ENCODE data around the gene NELFCD.
A peak's percentile ranks its signal among the peaks of the same experiment; 100 is the strongest.
"Not testable (repeated sequence)": the region's sequence is repeated elsewhere in the genome, so short reads cannot be mapped to it uniquely, and the experiment has no call there.

Gene NELFCD

DNA sequence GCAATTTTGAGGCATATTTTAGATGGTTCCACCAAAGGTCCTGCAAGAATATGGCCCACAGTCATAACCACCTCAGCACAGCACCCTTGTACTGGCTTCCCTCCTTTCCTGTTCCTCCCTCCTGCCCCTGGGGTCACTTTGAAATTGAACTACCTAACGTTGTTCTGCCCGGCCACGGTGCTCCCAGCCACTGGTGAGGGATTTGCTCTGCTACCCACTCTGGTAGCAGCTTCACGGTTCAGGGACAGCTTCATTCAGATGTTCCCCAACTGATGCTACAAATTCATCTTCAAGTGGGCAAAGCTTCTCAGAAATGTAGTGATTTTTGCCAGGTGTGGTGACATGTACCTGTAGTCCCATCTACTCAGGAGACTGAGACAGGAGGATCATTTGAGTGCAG is 7.9 kb upstream of the NELFCD start:
- FAIRE-seq = peak; percentile 17
- DNase-seq (ENCODE audit: low spot score) = no peak

DNA sequence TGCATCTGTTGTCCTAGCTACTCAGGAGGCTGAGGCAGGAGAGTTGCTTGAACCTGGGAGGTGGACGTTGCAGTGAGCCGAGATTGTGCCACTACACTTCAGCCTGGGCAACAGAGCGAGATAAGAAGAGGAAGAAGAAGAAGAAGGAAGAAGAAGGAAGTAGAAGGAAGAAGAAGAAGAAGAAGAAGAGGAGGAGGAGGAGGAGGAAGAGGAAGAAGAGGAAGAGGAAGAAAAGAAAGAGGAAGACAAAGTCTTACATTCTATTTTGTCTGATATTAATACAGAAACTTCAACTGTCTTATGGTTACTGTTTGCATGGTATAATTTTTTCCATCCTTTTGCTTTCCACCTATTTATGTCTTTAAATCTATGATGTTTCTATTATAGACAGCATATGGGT is 7.2 kb upstream of the NELFCD start:
- FAIRE-seq = no peak
- DNase-seq (ENCODE audit: low spot score) = no peak

- no peak for FAIRE-seq
- no peak for DNase-seq (ENCODE audit: low spot score)
Observed at GRCh38 chr20:58975353-58975752, 5.7 kb upstream of the NELFCD start.

DNA sequence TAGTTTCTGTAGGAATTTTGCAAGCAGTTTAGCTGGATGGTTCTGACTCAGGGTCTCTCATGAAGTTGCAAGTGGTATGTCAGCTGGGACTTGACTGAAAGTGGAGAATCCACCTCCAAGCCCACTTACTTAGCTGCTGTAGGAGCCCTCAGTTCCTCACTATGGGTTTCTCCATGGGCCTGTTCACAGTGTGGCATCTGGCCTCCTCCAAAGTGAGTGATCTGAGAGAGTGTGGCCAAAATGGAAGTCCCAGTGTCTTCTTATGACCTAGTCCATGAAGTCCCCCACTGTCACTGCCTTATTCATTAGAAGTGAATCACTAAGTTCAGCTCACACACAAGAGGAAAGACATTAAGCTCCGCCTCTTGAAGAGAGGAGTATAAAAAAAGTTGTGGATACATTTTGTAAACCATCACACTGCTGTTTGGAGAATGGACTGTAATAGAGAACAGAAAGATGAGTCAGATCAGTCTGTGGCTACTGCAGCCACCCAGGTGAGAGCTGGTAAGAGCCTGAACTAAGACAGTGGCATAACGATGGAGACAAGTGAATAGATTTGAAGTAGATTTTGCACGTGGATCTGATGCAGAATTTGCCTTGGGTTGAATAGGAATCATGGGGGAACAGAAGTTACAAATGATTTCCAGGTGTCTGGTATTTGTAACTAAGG is 4.9 kb upstream of the NELFCD start:
- no peak for FAIRE-seq

DNA sequence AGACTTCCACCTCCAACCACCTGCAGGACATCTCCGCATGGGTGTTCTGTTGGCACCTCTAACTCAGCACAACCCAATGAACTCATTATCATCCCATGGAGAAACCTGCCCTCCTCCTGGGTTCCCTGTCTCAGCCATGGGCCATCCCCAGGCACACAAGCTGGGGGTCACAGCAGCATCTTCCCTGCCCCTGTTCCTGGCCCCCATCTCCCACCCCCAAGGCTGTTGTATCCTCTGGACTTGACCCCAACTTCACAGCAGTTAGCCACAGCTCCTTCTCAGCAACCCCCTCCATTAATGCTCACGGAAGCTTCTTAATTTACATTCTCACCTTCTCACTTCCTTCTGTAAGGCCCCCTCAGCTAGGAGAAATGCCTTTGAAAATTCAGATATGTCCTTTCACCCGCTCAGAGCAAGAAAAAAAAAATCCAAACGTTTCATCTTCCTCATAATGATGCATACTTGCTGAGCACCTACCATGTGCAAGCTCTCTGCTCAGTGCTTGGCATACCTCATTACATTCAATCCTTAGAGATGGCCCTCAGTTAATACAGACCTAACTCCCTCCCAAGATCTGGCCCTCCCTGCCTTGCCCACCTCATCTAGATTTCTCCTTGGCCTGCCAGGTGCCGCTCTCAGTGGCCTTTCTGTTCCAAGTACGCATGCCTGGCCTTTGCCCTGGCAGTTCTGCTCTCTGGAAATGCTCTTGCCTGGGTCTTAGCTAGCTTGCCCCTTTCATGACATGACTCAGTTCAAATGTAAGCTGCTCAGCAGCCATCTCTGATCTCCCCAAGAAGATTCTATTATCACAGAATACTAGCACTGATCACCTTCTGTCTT is 2.5 kb upstream of the NELFCD start:
- FAIRE-seq = no peak
- no peak for DNase-seq (ENCODE audit: low spot score)

More for the DNA sequence above, 4.9 kb upstream of the NELFCD start:
- DNase-seq (ENCODE audit: low spot score) = no peak

DNA sequence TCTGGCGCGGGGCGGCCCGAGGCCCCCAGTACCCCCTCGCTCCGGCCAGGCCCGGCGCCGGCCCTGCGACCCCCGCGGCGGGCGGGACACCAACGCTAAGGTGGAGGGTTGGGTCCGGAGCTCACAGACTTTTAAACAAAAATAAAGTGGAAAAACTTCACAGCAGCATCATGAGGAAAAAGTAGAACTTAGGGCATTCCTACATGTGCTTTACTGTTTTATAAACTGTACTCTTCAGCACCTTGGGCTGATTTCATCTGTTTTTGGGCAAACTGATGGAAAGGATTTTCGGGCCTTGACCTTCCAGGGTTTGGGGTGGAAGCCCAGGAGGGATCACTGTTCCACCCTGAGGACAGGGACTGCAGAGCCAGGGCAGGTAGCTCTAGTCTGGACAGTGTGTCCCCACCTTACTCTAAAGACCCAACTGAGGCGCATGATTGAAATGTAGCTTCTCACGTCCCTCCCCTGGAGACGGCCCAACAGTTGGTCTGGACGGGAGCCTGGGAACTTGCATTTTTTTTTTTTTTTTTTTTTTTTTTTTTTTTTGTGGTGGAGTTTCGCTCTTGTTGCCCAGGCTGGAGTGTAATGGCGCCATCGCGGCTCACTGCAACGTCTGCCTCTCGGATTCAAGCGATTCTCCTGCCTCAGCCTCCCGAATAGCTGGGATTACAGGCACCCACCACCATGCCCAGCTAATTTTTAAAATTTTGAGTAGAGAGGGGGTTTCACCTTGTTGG is 740 bp downstream of the NELFCD start:
- FAIRE-seq (no peak), DNase-seq (ENCODE audit: low spot score) (peak; percentile 48)

DNA sequence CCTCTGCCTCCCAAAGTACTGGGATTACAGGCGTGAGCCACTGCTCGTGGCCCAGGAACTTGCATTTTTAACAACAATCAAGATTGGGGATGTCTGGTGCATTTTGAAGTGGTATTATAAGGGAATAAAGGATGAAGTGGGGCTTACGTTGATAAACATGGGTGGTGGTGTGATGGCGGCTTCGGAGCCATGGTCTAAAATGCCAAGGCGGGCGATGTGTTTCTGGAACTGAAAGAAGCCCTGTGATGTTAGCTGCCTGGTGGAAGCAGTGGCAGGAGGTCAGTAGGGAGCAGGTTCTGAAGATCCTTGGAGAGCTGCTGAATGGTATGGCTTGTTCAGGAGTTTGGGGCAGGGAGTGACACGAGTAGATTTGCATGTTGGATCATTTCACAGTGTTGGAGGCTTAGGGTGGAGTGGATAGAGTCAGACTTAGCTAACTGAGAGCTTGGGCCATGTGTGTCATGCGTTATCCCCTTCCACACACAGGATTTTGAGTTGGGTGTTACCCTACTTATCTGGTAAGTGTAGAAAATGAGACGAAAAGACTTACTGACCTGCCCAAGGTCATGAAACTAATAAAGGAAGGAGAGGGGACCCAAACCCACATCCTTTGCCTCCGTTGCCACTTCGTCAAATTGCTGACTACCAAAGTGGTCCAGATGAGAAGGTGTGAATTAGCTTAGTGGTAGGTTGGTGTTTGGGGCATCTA is 1.5 kb downstream of the NELFCD start:
- DNase-seq (ENCODE audit: low spot score) (no peak), FAIRE-seq (no peak)

DNA sequence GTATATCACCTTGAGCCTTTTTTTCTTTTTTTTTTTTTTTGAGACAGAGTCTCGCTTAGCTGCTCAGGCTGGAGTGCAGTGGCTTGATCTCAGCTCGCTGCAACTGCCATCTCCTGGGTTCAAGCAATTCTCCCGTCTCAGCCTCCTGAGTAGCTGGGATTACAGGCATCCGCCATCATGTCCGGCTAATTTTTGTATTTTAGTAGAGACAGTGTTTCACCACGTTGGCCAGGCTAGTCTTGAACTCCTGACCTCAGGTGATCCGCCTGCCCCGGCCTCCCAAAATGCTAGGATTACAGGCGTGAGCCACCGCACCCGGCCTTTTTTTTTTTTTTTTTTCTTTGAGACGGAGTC is 2.0 kb downstream of the NELFCD start:
- FAIRE-seq = not testable (repeated sequence)

GRCh38 chr20:58984691-58985090 is 3.6 kb downstream of the NELFCD start:
- FAIRE-seq = no peak
- no peak for DNase-seq (ENCODE audit: low spot score)

More for the DNA sequence above, 2.0 kb downstream of the NELFCD start:
- DNase-seq (ENCODE audit: low spot score) = not testable (repeated sequence)

DNA sequence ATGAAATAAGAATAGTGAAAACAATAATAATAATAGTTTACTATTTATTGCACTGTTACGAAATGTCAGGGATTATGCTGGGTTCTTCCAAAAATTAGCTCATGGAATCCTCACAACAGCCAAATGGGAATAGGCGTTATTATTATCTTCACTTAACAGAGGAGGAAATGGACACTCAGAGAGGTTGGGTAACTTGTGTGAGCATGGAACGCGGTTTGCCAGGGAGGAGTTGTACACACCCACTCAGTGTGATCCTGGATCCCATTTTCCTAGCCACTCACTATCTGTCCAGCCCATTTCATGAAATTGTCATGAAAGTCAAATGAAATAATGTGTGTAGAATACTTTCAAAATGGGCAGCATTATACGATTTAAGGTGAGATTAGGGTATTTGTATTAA is 4.6 kb downstream of the NELFCD start:
- DNase-seq (ENCODE audit: low spot score) (no peak), FAIRE-seq (no peak)

- FAIRE-seq = no peak
- no peak for DNase-seq (ENCODE audit: low spot score)
Observed at GRCh38 chr20:58986286-58986967, 5.4 kb downstream of the NELFCD start.

DNA sequence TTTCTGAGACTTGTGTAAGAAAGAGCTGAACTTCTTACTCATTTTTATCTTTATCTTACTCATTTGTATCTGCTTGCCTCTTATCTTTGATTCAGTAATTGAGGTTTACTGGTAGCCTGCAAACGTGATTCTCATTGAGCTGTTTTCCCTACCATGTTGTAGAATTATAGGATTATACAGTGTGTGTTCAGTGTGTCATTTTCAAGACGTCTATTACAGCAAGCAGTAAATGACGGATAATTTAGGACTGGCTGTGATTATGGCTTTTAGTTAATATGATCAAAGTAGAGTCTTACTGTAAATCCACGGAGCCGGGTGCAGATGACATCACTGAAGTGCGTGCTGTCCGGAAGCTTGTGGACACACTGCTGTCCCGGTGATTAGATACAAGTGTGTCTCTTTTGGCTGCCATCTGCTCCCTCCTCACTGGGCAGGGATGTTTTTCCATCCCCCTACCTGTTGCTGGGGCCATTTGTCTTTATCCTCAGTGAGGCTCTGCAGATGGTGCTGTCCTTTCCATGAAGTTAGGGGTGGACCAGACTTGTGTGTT is 6.0 kb downstream of the NELFCD start:
- FAIRE-seq (no peak), DNase-seq (ENCODE audit: low spot score) (no peak)

DNA sequence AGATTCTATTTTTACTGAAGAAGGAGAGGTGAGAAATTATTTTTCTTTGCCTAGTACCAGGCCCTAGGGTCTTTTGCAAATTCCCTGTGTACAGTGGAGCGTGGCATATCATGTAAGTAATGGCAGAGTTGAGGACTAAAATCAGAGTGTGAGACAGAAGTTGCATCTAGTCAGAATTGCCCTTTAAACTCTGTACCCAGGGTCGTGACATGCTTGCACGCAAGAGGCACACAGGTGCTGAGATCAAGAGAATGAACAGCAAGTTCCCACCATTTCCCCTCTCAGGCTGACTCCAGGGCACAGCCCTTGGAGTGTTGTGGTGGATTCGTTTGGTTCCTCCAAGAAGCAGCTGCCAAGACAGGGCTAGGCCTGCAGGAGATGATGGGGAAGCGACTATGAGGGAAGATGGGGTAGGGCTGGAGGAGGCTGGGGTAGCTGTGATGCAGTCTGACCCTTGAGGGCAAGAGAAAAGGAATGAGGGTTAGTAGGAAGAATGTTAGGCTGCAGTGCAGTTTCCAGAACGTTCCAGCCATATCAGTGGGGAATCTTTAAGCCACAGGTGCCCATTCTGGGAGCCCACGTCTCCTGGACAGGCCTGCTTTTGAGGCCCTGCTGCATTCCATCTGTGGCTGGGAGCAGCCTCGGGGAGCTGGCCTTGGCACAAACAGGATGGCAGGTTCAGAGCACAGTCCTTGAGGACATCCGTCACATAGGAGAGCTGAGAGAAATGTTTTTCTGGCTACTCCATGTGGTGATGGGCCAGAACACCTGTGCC is 6.9 kb downstream of the NELFCD start:
- FAIRE-seq (no peak), DNase-seq (ENCODE audit: low spot score) (no peak)

DNA sequence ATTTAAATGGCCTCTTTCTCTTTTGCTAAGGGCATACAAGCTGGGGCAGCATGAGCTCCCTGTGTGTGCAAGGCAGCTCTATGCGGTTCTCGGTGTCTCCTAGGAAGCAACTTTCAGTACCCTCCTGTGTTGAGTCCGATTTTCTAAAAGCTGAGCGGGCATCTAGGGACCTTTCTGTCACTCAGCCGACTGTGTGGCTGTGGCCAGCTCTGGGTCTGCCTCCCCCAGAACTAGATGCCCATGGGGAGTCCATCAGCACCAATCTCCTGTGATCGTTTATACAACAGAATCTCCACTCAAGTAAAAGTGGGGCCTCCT is 7.5 kb downstream of the NELFCD start:
- no peak for DNase-seq (ENCODE audit: low spot score)
- FAIRE-seq = no peak

DNA sequence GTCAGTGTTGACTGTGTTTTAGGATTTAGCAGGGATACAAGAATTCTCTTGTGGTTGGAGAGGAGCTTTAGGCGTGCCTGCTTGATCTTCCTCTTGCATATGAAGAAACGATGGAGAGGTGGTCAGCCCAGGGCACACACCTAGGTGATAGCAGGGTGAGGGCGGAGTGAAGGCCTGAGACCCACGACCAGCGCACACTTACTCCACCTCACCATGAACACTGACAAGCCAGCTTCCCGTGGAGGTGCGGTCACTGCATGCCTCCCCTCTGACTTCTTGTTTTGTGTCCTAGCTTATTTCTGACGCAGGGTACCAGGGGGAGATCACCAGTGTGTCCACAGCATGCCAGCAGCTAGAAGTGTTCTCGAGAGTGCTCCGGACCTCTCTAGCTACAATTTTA is 8.1 kb downstream of the NELFCD start:
- DNase-seq (ENCODE audit: low spot score) (no peak), FAIRE-seq (no peak)

DNA sequence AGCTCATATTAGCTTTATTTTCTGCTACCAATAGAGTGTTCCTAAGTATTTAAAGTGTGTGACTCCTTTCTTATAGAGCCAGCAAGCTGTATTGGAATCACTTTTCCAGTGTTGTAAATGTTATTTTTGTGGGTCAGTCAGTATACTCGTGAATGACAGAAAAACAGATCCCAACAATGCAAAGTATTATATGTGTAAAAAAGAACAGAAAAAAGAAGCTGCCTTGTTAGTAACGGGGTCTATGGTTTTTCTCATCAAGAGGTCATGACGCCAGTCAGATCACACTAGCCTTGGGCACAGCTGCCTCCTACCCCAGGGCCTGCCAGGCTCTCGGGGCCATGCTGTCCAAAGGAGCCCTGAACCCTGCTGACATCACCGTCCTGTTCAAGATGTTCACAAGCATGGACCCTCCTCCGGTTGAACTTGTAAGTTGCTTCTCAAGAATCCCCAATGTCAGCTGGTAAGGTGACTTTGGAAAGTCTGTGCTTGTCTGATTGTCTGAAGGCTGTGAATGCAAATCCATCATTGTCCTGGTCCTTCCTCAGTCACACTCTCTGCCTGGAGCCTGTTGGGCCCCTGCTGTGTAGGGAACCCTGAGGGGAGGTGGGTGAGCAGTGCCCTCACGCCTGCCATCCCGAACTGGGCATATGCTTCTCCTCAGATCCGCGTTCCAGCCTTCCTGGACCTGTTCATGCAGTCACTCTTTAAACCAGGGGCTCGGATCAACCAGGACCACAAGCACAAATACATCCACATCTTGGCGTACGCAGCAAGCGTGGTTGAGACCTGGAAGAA is 9.8 kb downstream of the NELFCD start:
- no peak for DNase-seq (ENCODE audit: low spot score)

DNA sequence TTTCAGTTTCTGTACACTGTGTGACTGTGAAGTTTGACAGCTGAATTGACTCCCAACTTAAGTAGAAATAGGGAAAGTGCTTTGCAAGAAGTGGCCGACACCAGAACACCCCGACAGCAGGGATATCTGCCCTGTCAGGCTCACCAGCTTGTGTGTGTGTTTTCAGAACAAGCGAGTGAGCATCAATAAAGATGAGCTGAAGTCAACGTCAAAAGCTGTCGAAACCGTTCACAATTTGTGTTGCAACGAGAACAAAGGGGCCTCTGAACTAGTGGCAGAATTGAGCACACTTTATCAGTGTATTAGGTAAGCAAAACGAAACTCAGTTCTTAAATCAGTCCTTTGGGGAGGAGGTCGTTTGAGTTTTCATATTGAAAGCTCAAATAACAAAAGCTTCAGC is 10.7 kb downstream of the NELFCD start:
- no peak for FAIRE-seq
- no peak for DNase-seq (ENCODE audit: low spot score)

More for the DNA sequence above, 9.8 kb downstream of the NELFCD start:
- FAIRE-seq = no peak

GRCh38 chr20:58992911-58993310 is 11.9 kb downstream of the NELFCD start:
- DNase-seq (ENCODE audit: low spot score) = no peak

More at GRCh38 chr20:58992911-58993310, 11.9 kb downstream of the NELFCD start:
- no peak for FAIRE-seq
